Right lobe of liver (tissue), 4 donors: ENCODE data around the gene RBFOX2.

ENCODE experiments used
- POLR2A ChIP-seq: fragments of 450-650 bp; IDR thresholded peaks from one replicate; pipeline ENCODE4 v1.6.1; 2017; ENCODE audit warnings: antibody characterized with exemption, mild to moderate bottlenecking
- TF ChIP-seq, protein P1 (sequence below), 4 donors: fragments of 200-600 bp in 3 of 4; fragments of 450-650 bp in 1 of 4; IDR thresholded peaks; one replicate each; pipeline versions ENCODE4 v1.5.1 to v1.8.0; 2016 to 2022; ENCODE audit warnings: antibody characterized with exemption in 4 of 4, mild to moderate bottlenecking in 2 of 4
- donor health status: DM: no; HTN: no; CAD: no.
- donor health status: DM: no; HTN: no; CAD: no.
- donor health status: DM: no; HTN: yes; CAD: no.

DNA sequence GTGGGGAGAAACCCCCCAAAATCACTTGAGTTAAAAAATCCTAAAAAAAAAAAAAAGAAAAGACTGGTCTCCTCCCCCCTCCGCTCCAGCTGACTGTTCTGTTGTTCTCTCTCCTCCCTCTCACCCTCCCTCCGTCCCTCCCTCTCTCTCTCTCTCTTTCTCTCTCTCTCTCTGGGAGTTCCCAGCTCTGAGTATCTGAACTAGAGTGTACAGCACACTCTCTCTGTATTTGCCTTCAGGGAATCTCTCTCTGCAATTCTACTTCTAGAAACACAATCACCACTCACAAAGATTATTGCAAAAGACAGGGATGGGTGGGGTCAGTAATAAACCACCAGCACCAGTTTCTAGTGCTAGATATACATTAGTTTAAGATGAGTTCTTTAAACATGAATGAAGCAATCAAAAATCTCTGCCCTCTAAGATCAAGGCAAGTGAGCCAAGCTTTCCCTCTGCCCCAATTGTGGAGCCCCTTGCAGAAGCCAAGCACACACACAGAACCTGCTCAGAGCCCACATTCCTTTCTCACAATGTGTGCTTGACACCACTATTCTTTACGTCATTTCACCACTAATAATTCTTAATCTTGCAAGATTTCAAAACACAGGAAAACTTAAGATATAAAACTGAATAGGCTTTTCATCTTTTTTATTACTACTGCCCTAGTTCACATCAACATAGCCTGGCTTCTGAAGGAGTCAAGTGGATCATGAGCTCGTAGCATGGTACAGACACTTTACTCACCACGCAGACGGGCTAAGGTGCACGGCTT lies 133.5 kb downstream of the RBFOX2 start:
- TF ChIP-seq, protein P1, sequence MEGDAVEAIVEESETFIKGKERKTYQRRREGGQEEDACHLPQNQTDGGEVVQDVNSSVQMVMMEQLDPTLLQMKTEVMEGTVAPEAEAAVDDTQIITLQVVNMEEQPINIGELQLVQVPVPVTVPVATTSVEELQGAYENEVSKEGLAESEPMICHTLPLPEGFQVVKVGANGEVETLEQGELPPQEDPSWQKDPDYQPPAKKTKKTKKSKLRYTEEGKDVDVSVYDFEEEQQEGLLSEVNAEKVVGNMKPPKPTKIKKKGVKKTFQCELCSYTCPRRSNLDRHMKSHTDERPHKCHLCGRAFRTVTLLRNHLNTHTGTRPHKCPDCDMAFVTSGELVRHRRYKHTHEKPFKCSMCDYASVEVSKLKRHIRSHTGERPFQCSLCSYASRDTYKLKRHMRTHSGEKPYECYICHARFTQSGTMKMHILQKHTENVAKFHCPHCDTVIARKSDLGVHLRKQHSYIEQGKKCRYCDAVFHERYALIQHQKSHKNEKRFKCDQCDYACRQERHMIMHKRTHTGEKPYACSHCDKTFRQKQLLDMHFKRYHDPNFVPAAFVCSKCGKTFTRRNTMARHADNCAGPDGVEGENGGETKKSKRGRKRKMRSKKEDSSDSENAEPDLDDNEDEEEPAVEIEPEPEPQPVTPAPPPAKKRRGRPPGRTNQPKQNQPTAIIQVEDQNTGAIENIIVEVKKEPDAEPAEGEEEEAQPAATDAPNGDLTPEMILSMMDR (IDR thresholded peaks at IDR 0.05): no peak
- TF ChIP-seq POLR2A: no peak
